ENCODE data around the gene ARHGEF7.
"Not testable (repeated sequence)": the region's sequence is repeated elsewhere in the genome, so short reads cannot be mapped to it uniquely, and the experiment has no call there.

The ARHGEF7 gene

DNA sequence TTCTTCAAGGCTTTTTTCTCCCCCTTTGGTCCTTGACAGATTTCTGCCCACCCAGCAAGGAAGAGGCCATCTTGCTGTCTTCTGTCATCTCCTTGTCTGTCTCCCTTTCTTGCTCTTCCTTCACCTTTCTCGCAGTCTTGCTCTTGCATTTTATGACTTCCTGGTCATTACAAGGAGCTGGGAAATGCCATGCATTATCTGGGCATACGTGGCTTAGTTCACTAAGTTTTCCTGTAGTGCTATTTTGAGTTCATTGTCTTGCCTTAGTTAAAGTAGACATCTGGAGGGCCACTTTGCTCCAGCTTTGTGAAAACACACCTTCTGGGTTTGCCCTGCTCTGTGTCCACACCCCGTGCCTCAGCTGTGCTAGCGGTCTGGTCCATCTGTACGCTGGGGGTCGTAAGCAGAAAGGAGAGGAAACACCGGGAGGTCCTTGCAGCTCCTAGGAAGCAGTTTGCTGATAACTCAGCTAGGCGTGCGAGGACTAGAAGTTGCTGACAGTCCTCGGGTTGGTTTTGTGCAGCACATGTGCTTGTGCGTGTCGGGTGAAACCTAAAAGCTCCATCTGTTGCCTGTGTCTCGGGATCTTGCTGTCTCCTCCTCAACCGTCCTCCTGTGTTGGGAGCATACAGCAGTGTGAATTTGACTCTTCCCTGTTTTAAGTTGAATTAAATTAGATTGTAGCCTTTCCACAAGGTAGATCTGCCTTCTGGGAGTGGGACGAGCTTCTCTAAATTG, 59.4 kb downstream of the ARHGEF7 start:
- DNase-seq (ENCODE audit: low read depth), result no peak

DNA sequence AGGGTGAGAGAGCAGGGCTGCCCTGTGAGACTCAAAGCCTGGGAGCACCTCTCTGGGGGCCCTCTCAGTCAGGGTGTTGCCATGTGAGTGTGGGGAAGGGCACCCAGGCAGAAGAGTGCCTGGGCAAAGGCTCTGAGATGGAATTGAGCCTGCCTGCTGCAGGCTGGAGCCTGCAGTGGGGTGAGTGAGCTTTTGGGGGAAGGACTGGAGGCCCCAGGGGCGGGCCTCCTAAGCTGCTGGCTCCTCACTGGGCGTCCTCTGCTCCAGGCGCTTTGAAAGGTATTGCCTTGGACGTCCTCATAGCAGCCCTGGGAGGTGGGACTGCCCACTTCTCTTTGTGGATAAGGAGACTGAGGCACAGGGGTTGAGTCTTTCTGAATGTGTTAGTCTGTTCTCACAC, 60.3 kb downstream of the ARHGEF7 start:
- no peak for DNase-seq (ENCODE audit: low read depth)

DNA sequence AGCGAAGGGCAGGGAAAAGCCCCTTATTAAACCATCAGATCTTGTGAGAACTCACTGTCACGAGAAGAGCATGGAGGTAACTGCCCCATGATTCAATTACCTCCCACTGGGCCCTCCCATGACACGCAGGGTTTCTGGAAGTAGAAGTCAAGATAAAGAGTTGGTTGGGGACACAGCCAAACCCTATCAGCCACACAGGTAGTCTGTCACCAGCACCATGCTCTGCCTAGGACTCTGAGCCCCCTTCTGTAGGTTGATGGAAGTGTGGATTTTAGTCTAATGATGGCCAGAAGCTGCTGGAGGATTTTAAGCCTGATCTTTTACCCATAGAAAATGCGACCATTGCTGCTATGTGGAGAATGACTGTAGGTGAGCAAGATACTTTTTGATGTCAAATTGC, 60.8 kb downstream of the ARHGEF7 start:
- no peak for DNase-seq (ENCODE audit: low read depth)

GRCh38 chr13:111176421-111176820, 61.3 kb downstream of the ARHGEF7 start:
- DNase-seq (ENCODE audit: low read depth), result no peak

- DNase-seq (ENCODE audit: low read depth), result peak; percentile 66
Measured at GRCh38 chr13:111177081-111177711, 62.1 kb downstream of the ARHGEF7 start.

- peak; percentile 82 for DNase-seq (ENCODE audit: low read depth)
Measured at GRCh38 chr13:111177921-111178320, 62.8 kb downstream of the ARHGEF7 start.

DNA sequence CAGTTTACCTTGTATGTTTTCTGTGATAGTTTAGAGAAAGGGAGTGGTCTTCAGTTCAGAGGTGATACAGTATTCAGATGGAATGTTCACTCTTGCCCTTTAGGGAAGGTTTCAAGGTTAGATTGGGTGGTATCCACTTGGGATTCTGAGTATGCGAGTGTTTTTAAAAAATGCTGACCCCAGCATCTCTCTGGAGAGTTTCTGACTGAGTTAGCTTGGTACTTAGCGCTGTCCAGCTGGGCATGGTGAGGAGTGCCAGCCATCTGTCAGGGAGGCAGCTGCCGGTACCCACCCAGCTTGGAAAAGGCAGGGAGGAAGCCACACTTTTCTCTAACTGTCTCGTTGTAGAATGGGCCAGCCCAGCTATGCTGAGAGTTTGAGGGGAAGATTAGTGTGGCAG, 63.3 kb downstream of the ARHGEF7 start:
- no peak for DNase-seq (ENCODE audit: low read depth)

- DNase-seq (ENCODE audit: low read depth), result peak; percentile 21
Measured at GRCh38 chr13:111179908-111180760, 65.0 kb downstream of the ARHGEF7 start.

DNA sequence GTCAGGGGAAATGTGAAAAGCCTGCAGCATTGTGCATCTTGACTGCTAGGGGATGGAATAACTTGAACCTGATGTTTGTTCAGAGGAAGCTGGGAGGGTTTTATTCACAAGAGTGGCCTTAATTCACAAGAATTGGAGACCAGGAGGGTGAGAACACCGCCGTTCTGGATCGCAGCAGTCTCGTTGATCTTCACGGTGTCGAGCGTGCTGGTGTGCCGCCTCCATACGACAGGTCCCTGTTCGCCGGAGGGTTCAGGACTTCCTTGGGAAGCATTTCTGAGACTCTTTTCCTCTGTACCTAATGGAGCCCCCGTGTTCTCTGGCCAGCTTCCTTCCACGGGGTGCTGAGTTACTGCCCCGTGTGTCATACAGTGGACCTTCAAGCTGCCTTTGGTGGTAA, 66.9 kb downstream of the ARHGEF7 start:
- DNase-seq (ENCODE audit: low read depth), result no peak

- no peak for DNase-seq (ENCODE audit: low read depth)
Measured at GRCh38 chr13:111183087-111183645, 68.1 kb downstream of the ARHGEF7 start.

- no peak for DNase-seq (ENCODE audit: low read depth)
Measured at GRCh38 chr13:111183959-111184358, 68.8 kb downstream of the ARHGEF7 start.

DNA sequence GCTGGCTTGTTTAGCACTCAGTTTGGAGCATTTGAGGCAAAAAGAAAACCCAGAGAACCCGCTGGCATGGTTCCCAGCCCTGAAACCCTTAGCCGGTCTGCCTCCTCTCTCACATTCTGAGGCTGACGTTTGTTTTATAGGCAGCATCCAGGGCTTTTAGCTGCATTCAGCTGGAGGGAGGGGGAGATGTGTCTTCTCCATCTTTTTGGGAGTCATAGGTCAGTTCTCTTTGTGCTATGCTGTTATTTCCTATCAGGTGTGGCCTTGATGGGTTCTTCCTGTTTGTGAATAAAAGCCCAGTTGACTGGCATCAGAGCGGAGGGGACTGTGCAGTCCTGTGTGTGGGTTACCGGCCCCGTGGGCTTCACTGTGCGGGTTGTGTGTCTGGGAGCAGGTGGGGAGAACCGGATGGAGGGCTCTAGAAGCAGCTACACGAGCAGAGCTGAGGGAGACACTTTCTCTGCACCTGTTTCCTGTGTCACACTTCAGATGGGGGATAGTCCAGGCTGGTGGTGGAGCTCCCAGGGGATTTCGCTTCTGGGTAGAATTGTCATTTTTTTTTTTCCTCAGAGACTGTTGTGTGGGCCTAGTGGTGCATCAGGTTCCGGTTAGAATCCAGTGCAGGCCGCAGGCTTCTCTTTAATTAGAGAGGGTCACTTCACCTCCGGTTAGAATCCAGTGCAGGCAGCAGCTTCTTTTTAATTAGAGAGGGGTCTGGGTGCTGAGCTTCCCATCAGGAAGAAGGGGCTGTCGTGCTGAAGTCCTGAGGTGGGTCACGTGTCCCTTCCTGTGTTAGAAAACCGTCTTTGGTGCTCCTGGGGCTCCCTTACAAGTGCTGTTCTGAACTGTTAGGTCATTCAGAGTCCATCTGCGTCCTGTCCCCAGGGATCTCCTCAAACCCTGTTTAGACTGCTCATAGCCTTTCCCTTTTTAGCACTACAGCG, 69.6 kb downstream of the ARHGEF7 start:
- peak; percentile 27 for DNase-seq (ENCODE audit: low read depth)

DNA sequence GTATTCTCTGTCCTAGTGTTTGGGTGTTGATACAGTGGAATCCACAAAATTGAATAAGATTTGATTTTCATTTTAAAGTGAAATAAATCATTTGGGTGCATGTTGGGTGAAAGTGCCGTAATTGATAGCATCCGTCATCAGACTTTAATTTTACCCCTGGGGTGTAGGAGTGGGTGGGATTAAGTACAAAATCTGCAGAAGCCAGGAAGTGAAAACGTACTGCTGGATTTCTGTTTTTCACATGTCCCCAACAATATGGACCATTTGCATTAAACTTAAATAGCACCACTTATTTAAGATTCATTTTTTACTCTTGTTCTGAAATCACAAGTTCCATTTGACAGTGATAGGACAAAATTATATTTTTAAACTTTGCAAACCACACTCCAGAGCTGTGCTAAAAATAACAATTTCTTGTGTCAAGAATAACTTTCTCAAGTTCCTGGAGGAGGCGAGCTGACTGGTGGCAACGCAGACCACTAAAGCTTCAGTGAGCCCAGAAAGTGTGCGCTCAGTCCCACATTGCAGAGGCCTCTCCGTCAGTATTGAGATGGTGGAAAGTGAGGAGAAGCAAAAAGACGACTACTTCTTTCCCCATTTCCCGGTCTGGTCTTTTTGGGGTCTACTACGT, 71.3 kb downstream of the ARHGEF7 start:
- no peak for DNase-seq (ENCODE audit: low read depth)

GRCh38 chr13:111187960-111188541, 72.9 kb downstream of the ARHGEF7 start:
- peak; percentile 72 for DNase-seq (ENCODE audit: low read depth)

DNA sequence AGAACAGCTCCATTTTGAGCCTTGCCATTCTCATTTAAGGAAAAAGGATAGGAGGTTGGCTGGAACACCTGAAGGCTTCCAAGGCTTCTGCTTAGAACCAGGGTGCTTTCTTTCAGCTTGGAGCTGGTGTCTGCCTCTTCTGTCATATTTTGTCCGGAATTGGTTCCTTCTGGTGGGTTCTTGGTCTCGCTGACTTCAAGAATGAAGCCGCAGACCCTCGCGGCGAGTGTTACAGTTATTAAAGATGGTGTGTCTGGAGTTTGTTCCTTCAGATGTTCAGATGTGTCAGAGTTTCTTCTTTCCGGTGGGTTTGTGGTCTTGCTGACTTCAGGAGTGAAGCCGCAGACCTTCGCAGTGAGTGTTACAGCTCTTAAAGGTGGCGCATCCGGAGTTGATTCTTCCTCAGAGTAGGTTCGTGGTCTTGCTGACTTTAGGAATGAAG, 74.0 kb downstream of the ARHGEF7 start:
- not testable (repeated sequence) for DNase-seq (ENCODE audit: low read depth)

DNA sequence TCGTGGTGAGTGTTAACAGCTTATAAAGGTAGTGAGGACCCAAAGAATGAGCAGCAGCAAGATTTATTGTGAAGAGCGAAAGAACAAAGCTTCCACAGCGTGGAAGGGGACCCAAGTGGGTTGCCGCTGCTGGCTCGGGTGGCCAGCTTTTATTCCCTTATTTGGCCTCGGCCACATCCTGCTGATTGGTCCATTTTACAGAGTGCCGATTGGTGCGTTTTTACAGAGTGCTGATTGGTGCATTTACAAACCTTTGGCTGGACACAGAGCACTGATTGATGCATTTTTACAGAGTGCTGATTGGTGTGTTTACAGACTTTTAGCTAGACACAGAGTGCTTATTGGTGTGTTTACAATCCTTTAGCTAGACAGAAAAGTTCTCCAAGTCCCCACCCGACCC, 74.4 kb downstream of the ARHGEF7 start:
- DNase-seq (ENCODE audit: low read depth), result not testable (repeated sequence)

GRCh38 chr13:111193223-111193622, 78.1 kb downstream of the ARHGEF7 start:
- not testable (repeated sequence) for DNase-seq (ENCODE audit: low read depth)

DNA sequence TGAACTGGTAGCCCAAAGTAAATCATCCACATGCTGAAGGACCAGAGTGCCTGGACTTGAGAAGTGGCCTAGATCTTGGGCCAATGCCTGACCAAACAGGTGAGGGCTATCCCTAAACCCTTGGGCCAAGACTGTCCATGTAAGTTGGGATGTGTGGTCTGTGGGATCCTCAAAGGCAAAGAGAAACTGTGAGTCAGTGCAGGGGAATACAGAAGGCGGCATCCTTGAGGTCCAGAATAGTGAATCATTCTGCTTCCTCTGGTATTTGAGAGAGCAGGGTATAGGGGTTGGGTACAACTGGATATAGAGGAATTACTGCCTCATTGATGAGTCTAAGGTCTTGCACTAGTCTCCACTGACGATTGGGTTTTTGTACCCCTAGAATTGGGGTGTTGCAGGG, 79.5 kb downstream of the ARHGEF7 start:
- peak; percentile 84 for DNase-seq (ENCODE audit: low read depth)

- DNase-seq (ENCODE audit: low read depth), result not testable (repeated sequence)
Measured at GRCh38 chr13:111198732-111199378, 83.7 kb downstream of the ARHGEF7 start.
